HepG2 (cell line): ENCODE results near the gene FN1. TPM values are rescaled to one million over a fixed set of nuclear protein-coding genes. Genes with fewer than 3 reads are reported as not detected.

Experiments used
- MYC ChIP-seq: sonication (generic); formaldehyde crosslinking; IDR thresholded peaks from 2 replicates; pipeline ENCODE4 v1.9.0; 2021; ENCODE audit warnings: missing genetic modification reagents, borderline replicate concordance
- NCOA5 ChIP-seq: sonication (generic); formaldehyde crosslinking; IDR thresholded peaks from 2 replicates; pipeline ENCODE4 v1.4.0; 2020; ENCODE audit warnings: missing genetic modification reagents
- NFRKB ChIP-seq: fragments of 450-650 bp; IDR thresholded peaks from 2 replicates; pipeline ENCODE4 v1.6.1; 2017
- NR3C1 ChIP-seq: sonication (generic); formaldehyde crosslinking; IDR thresholded peaks from 2 replicates; pipeline ENCODE4 v1.4.0; 2020; ENCODE audit warnings: missing genetic modification reagents
- PHB2 ChIP-seq: fragments of 450-650 bp; IDR thresholded peaks from 2 replicates; pipeline ENCODE4 v1.6.1; 2018; ENCODE audit not compliant: partially characterized antibody
- SOX13 ChIP-seq, 3 experiments: fragments of 450-650 bp in 1 of 3; sonication (generic) in 1 of 3; formaldehyde crosslinking in 1 of 3; IDR thresholded peaks in 2 of 3; conservative IDR thresholded peaks in 1 of 3; 2 replicates each; pipeline versions ENCODE4 v1.5.0 to v1.6.1; 2016 to 2020; ENCODE audit warnings: antibody characterized with exemption in 1 of 3, mild to moderate bottlenecking in 1 of 3, missing compliant biosample characterization in 1 of 3, missing genetic modification reagents in 1 of 3, moderate library complexity in 1 of 3
- SRY ChIP-seq: sonication (generic); formaldehyde crosslinking; IDR thresholded peaks from 2 replicates; pipeline ENCODE4 v1.8.0; 2022; ENCODE audit warnings: mild to moderate bottlenecking, missing genetic modification reagents
- ZNF382 ChIP-seq: sonication (generic); formaldehyde crosslinking; IDR thresholded peaks from 2 replicates; pipeline ENCODE4 v1.5.0; 2020; ENCODE audit warnings: missing genetic modification reagents, mild to moderate bottlenecking, borderline replicate concordance
- ZNF430 ChIP-seq: sonication (generic); formaldehyde crosslinking; IDR thresholded peaks from 2 replicates; pipeline ENCODE4 v1.9.0; 2021; ENCODE audit warnings: mild to moderate bottlenecking, missing genetic modification reagents
- ZNF577 ChIP-seq: sonication (generic); formaldehyde crosslinking; IDR thresholded peaks from 2 replicates; pipeline ENCODE4 v1.4.0; 2020; ENCODE audit warnings: mild to moderate bottlenecking, low read depth, missing genetic modification reagents, borderline replicate concordance
- ZNF678 ChIP-seq: sonication (generic); formaldehyde crosslinking; IDR thresholded peaks from 2 replicates; pipeline ENCODE4 v1.4.0; 2020; ENCODE audit warnings: mild to moderate bottlenecking, missing genetic modification reagents
- ZNF7 ChIP-seq: IDR thresholded peaks from 2 replicates; pipeline ENCODE4 v1.6.1; 2016; ENCODE audit warnings: missing biosample characterization, missing genetic modification reagents
- ZNF790 ChIP-seq: sonication (generic); formaldehyde crosslinking; IDR thresholded peaks from 2 replicates; pipeline ENCODE4 v1.8.0; 2022; ENCODE audit warnings: missing genetic modification reagents, mild to moderate bottlenecking, borderline replicate concordance
- ZSCAN30 ChIP-seq: sonication (generic); formaldehyde crosslinking; IDR thresholded peaks from 2 replicates; pipeline ENCODE4 v1.5.0; 2020; ENCODE audit warnings: mild to moderate bottlenecking, missing genetic modification reagents
- polyA plus RNA-seq, 8 experiments: library from polyadenylated mRNA; depleted of rRNA in 3 of 8; stranded (reverse) in 7 of 8; unstranded in 1 of 8; fragments of >200 nt; fragmentation: Illumina TruSeq in 4 of 8; extraction: Trizol in 4 of 8; gene quantifications; 2 replicates each; pipeline versions ENCODE4 v1.2.1 to v1.2.3, GENCODE V29; 2011 to 2016; ENCODE audit warnings: low read depth in 4 of 8, missing spikeins in 1 of 8, mixed read lengths in 1 of 8; ENCODE audit not compliant: insufficient read depth in 1 of 8
- total RNA-seq, 5 experiments: library from RNA; depleted of rRNA; stranded (reverse); fragments of >200 nt; fragmentation: Illumina TruSeq; extraction: Trizol; gene quantifications; 2 replicates each; pipeline ENCODE4 v1.2.3, GENCODE V29; 2016; ENCODE audit warnings: low read depth in 1 of 5
- TF ChIP-seq, protein P1 (sequence below): sonication (generic); formaldehyde crosslinking; IDR thresholded peaks from 2 replicates; pipeline ENCODE4 v1.8.1; 2022; ENCODE audit warnings: low read depth, mild to moderate bottlenecking, missing genetic modification reagents
- TF ChIP-seq, protein P2 (sequence below), 2 experiments: sonication (generic) in 1 of 2; formaldehyde crosslinking in 1 of 2; IDR thresholded peaks; 2 replicates each; pipeline versions ENCODE4 v1.5.1 to v1.6.1; 2011 to 2020; ENCODE audit warnings: borderline replicate concordance in 1 of 2, low read depth in 1 of 2, low read length in 1 of 2, mild to moderate bottlenecking in 1 of 2, missing genetic modification reagents in 1 of 2, moderate library complexity in 1 of 2
- TF ChIP-seq, protein P3 (sequence below): sonication (generic); formaldehyde crosslinking; IDR thresholded peaks from 2 replicates; pipeline ENCODE4 v1.8.0; 2022; ENCODE audit warnings: low read depth, missing genetic modification reagents
- TF ChIP-seq, protein P4 (sequence below): IDR thresholded peaks from 2 replicates; pipeline ENCODE4 v1.4.0; 2020; ENCODE audit warnings: mild to moderate bottlenecking, missing genetic modification reagents

The FN1 gene
- total and polyA plus RNA-seq, 2 of the 13 experiments (the other 11 are each of a cell fraction or from before 2014, with no cell fraction given) = 1,847 to 6,471 TPM

DNA sequence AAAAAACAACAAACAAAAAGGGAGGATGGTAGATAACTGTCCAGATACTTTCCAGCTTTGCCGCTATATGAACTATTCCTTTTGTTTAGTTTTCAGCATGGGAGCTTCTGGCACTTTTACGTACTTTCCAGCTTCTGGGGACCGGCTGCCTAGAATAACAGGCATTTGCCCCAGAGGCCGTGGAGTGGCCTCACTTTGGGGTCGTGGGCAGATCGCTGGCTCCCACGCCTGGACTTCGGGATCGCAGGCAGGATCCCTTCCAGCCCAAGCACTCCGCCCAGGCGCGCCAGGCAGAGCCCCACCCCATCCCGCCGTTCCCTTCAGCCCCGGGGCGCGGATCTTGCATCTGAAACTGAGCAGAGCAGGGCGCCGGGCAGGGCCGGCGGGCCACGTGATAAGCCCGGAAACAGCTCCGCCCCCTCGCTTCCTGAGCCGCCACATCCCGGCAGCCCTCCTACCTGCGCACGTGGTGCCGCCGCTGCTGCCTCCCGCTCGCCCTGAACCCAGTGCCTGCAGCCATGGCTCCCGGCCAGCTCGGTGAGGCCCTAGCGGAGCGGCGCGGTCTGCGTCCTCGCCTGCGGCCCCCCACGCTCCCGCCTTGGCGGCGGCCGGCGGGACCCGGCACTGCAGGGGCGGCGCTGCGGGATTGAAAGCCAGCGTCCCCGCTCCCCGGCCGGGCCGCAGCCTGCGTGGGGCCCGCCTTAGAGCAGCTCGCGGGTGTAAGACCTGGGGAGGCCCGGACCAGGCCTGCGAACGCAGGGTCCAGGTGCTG is 124.1 kb downstream of the FN1 start, which contains the start of gene ATIC (continued):
- TF ChIP-seq ZNF382 (CRISPR knock-in tag) = no peak
- peak; percentile 96 for TF ChIP-seq ZNF678 (CRISPR knock-in tag)
- TF ChIP-seq, protein P1, sequence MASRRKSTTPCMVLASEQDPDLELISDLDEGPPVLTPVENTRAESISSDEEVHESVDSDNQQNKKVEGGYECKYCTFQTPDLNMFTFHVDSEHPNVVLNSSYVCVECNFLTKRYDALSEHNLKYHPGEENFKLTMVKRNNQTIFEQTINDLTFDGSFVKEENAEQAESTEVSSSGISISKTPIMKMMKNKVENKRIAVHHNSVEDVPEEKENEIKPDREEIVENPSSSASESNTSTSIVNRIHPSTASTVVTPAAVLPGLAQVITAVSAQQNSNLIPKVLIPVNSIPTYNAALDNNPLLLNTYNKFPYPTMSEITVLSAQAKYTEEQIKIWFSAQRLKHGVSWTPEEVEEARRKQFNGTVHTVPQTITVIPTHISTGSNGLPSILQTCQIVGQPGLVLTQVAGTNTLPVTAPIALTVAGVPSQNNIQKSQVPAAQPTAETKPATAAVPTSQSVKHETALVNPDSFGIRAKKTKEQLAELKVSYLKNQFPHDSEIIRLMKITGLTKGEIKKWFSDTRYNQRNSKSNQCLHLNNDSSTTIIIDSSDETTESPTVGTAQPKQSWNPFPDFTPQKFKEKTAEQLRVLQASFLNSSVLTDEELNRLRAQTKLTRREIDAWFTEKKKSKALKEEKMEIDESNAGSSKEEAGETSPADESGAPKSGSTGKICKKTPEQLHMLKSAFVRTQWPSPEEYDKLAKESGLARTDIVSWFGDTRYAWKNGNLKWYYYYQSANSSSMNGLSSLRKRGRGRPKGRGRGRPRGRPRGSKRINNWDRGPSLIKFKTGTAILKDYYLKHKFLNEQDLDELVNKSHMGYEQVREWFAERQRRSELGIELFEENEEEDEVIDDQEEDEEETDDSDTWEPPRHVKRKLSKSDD (CRISPR knock-in tag) = peak; percentile 96; the same call in 1 of the 2 replicates
- TF ChIP-seq, protein P2, sequence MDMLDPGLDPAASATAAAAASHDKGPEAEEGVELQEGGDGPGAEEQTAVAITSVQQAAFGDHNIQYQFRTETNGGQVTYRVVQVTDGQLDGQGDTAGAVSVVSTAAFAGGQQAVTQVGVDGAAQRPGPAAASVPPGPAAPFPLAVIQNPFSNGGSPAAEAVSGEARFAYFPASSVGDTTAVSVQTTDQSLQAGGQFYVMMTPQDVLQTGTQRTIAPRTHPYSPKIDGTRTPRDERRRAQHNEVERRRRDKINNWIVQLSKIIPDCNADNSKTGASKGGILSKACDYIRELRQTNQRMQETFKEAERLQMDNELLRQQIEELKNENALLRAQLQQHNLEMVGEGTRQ (IDR thresholded peaks at IDR 0.05; ENCODE audit: low read depth, low read length) = peak; percentile 96
- TF ChIP-seq, protein P2 (CRISPR knock-in tag; IDR thresholded peaks at IDR 0.05; ENCODE audit: borderline replicate concordance) = peak; percentile 97
- TF ChIP-seq NFRKB = no peak
- TF ChIP-seq ZSCAN30 (CRISPR knock-in tag) = 0 out of 2 replicates have a peak, but pooled peaks have one; percentile 25
- peak; percentile 100 for TF ChIP-seq MYC (CRISPR knock-in tag)
- TF ChIP-seq ZNF7 (CRISPR knock-in tag) = peak; percentile 2; the same call in 1 of the 2 replicates
- TF ChIP-seq ZNF430 = peak; percentile 98
- no peak for TF ChIP-seq NCOA5 (CRISPR knock-in tag)
- no peak; the same call in 1 of the 2 replicates for TF ChIP-seq SOX13 (IDR thresholded peaks at IDR 0.05)
- TF ChIP-seq SOX13 (CRISPR knock-in tag; conservative IDR thresholded peaks at IDR 0.05 in 1 of 2, IDR thresholded peaks at IDR 0.05 in 1 of 2) = no peak; a peak in 1 of 4 replicates
- TF ChIP-seq, protein P3, sequence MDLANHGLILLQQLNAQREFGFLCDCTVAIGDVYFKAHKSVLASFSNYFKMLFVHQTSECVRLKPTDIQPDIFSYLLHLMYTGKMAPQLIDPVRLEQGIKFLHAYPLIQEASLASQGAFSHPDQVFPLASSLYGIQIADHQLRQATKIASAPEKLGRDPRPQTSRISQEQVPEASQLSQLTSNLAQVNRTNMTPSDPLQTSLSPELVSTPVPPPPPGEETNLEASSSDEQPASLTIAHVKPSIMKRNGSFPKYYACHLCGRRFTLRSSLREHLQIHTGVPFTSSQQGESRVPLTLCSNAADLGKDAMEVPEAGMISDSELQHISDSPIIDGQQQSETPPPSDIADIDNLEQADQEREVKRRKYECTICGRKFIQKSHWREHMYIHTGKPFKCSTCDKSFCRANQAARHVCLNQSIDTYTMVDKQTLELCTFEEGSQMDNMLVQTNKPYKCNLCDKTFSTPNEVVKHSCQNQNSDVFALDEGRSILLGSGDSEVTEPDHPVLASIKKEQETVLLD = peak; percentile 90; the same call in 1 of the 2 replicates
- TF ChIP-seq, protein P4, sequence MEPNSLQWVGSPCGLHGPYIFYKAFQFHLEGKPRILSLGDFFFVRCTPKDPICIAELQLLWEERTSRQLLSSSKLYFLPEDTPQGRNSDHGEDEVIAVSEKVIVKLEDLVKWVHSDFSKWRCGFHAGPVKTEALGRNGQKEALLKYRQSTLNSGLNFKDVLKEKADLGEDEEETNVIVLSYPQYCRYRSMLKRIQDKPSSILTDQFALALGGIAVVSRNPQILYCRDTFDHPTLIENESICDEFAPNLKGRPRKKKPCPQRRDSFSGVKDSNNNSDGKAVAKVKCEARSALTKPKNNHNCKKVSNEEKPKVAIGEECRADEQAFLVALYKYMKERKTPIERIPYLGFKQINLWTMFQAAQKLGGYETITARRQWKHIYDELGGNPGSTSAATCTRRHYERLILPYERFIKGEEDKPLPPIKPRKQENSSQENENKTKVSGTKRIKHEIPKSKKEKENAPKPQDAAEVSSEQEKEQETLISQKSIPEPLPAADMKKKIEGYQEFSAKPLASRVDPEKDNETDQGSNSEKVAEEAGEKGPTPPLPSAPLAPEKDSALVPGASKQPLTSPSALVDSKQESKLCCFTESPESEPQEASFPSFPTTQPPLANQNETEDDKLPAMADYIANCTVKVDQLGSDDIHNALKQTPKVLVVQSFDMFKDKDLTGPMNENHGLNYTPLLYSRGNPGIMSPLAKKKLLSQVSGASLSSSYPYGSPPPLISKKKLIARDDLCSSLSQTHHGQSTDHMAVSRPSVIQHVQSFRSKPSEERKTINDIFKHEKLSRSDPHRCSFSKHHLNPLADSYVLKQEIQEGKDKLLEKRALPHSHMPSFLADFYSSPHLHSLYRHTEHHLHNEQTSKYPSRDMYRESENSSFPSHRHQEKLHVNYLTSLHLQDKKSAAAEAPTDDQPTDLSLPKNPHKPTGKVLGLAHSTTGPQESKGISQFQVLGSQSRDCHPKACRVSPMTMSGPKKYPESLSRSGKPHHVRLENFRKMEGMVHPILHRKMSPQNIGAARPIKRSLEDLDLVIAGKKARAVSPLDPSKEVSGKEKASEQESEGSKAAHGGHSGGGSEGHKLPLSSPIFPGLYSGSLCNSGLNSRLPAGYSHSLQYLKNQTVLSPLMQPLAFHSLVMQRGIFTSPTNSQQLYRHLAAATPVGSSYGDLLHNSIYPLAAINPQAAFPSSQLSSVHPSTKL (CRISPR knock-in tag) = peak; percentile 88
- TF ChIP-seq NR3C1 (CRISPR knock-in tag) = no peak
- TF ChIP-seq PHB2 = no peak
- peak; percentile 99 for TF ChIP-seq SRY (CRISPR knock-in tag)
- peak; percentile 95 for TF ChIP-seq ZNF577 (CRISPR knock-in tag)
- peak; percentile 96 for TF ChIP-seq ZNF790
